Transverse colon (tissue), 4 donors: Measurements from ENCODE around the gene EDN2.

Experiments
- POLR2A ChIP-seq: fragments of 450-650 bp; IDR thresholded peaks from one replicate; pipeline ENCODE4 v1.6.1; 2016; ENCODE audit warnings: antibody characterized with exemption, mild to moderate bottlenecking, moderate library complexity
- POLR2AphosphoS5 ChIP-seq, 3 donors: sonication (generic); formaldehyde crosslinking; IDR thresholded peaks; one replicate each; pipeline ENCODE4 v1.6.1; 2016; ENCODE audit warnings: antibody characterized with exemption in 3 of 3
- TF ChIP-seq, protein P1 (sequence below), 5 experiments: fragments of 200-600 bp in 3 of 5; fragments of 450-650 bp in 2 of 5; sonication (generic) in 3 of 5; IDR thresholded peaks; 1 replicate in 2 of 5; 2 replicates in 3 of 5; pipeline ENCODE4 v1.5.1; 2016 to 2017; ENCODE audit warnings: antibody characterized with exemption in 5 of 5, inconsistent platforms in 3 of 5, mild to moderate bottlenecking in 2 of 5, moderate library complexity in 1 of 5

DNA sequence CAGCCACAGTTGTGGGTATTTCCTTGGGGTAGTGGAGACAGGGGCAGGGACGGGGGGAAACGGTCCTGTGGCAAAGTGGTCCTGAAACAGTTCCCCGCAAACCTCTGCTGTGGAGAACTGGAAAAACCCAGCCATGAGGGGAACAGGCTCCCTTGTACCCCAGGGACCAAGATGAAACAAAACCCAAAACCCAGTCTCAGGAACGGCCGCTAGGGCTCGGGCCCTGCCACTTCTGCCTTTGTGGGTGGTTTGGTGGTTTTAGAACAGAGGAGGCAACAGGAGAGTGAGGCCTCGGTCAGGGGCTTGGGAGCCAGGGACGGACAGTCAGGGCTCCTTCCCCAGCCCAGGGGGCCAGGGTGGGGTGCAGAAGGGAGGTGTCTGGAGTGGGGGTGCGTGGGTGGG, 24.8 kb upstream of the EDN2 start:
- TF ChIP-seq, protein P1, sequence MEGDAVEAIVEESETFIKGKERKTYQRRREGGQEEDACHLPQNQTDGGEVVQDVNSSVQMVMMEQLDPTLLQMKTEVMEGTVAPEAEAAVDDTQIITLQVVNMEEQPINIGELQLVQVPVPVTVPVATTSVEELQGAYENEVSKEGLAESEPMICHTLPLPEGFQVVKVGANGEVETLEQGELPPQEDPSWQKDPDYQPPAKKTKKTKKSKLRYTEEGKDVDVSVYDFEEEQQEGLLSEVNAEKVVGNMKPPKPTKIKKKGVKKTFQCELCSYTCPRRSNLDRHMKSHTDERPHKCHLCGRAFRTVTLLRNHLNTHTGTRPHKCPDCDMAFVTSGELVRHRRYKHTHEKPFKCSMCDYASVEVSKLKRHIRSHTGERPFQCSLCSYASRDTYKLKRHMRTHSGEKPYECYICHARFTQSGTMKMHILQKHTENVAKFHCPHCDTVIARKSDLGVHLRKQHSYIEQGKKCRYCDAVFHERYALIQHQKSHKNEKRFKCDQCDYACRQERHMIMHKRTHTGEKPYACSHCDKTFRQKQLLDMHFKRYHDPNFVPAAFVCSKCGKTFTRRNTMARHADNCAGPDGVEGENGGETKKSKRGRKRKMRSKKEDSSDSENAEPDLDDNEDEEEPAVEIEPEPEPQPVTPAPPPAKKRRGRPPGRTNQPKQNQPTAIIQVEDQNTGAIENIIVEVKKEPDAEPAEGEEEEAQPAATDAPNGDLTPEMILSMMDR (IDR thresholded peaks at IDR 0.05) = no peak
- TF ChIP-seq POLR2A = no peak
- no peak for TF ChIP-seq POLR2AphosphoS5 (IDR thresholded peaks at IDR 0.05)
